Measurements from ENCODE around the gene KCNMA1.

The KCNMA1 gene

GRCh38 chr10:77387247-77387646 is 250.4 kb downstream of the KCNMA1 start:
- no peak overlapping the region for H3K27ac ChIP-seq (ENCODE audit: insufficient read depth, low read length, poor library complexity, severe bottlenecking)

GRCh38 chr10:77386838-77387237 is 250.8 kb downstream of the KCNMA1 start:
- Histone ChIP-seq H3K27me3 (replicated peaks; ENCODE audit: control insufficient read depth, insufficient read depth, low read length, poor library complexity, severe bottlenecking) (no peaks in the 10 kb centered on the region), H3K27ac (ENCODE audit: insufficient read depth, low read length, poor library complexity, severe bottlenecking) (no peak overlapping the region), H3K4me1 (ENCODE audit: control insufficient read depth, insufficient read depth, low read length, poor library complexity, severe bottlenecking) (no peaks in the 10 kb centered on the region), H3K36me3 (ENCODE audit: control insufficient read depth, insufficient read depth, low read length) (no peaks in the 10 kb centered on the region), H3K4me3 (ENCODE audit: insufficient read depth, low read depth, low read length, poor library complexity, severe bottlenecking) (no peak overlapping the region), H3K9me3 (ENCODE audit: control insufficient read depth, low read length) (no peaks in the 10 kb centered on the region)
- no peak for DNase-seq

More at GRCh38 chr10:77387247-77387646, 250.4 kb downstream of the KCNMA1 start:
- no peaks in the 10 kb centered on the region for H3K4me1 ChIP-seq (ENCODE audit: control insufficient read depth, insufficient read depth, low read length, poor library complexity, severe bottlenecking)
- H3K9me3 ChIP-seq (ENCODE audit: control insufficient read depth, low read length): no peaks in the 10 kb centered on the region
- H3K4me3 ChIP-seq (ENCODE audit: insufficient read depth, low read depth, low read length, poor library complexity, severe bottlenecking): no peak overlapping the region
- no peak for DNase-seq
- H3K27me3 ChIP-seq (replicated peaks; ENCODE audit: control insufficient read depth, insufficient read depth, low read length, poor library complexity, severe bottlenecking): no peaks in the 10 kb centered on the region
- H3K36me3 ChIP-seq (ENCODE audit: control insufficient read depth, insufficient read depth, low read length): no peaks in the 10 kb centered on the region

- DNase-seq: no peak
- H3K9me3 ChIP-seq (ENCODE audit: control insufficient read depth, low read length): no peaks in the 10 kb centered on the region
- no peaks in the 10 kb centered on the region for H3K27me3 ChIP-seq (replicated peaks; ENCODE audit: control insufficient read depth, insufficient read depth, low read length, poor library complexity, severe bottlenecking)
- H3K4me3 ChIP-seq (ENCODE audit: insufficient read depth, low read depth, low read length, poor library complexity, severe bottlenecking): no peak overlapping the region
- H3K27ac ChIP-seq (ENCODE audit: insufficient read depth, low read length, poor library complexity, severe bottlenecking): no peak overlapping the region
- no peaks in the 10 kb centered on the region for H3K36me3 ChIP-seq (ENCODE audit: control insufficient read depth, insufficient read depth, low read length)
- no peaks in the 10 kb centered on the region for H3K4me1 ChIP-seq (ENCODE audit: control insufficient read depth, insufficient read depth, low read length, poor library complexity, severe bottlenecking)
Observed at GRCh38 chr10:77386365-77386764, 251.2 kb downstream of the KCNMA1 start.

- Histone ChIP-seq H3K36me3 (ENCODE audit: control insufficient read depth, insufficient read depth, low read length) (no peaks in the 10 kb centered on the region), H3K9me3 (ENCODE audit: control insufficient read depth, low read length) (no peaks in the 10 kb centered on the region), H3K4me1 (ENCODE audit: control insufficient read depth, insufficient read depth, low read length, poor library complexity, severe bottlenecking) (no peaks in the 10 kb centered on the region), H3K27me3 (replicated peaks; ENCODE audit: control insufficient read depth, insufficient read depth, low read length, poor library complexity, severe bottlenecking) (no peaks in the 10 kb centered on the region), H3K4me3 (ENCODE audit: insufficient read depth, low read depth, low read length, poor library complexity, severe bottlenecking) (no peak overlapping the region), H3K27ac (ENCODE audit: insufficient read depth, low read length, poor library complexity, severe bottlenecking) (no peak overlapping the region)
- DNase-seq: no peak
Observed at GRCh38 chr10:77385315-77385714, 252.3 kb downstream of the KCNMA1 start.

GRCh38 chr10:77383861-77384553 is 253.6 kb downstream of the KCNMA1 start:
- no peak for DNase-seq
- Histone ChIP-seq H3K4me3 (ENCODE audit: insufficient read depth, low read depth, low read length, poor library complexity, severe bottlenecking) (no peak overlapping the region), H3K27me3 (replicated peaks; ENCODE audit: control insufficient read depth, insufficient read depth, low read length, poor library complexity, severe bottlenecking) (no peaks in the 10 kb centered on the region), H3K9me3 (ENCODE audit: control insufficient read depth, low read length) (no peaks in the 10 kb centered on the region), H3K4me1 (ENCODE audit: control insufficient read depth, insufficient read depth, low read length, poor library complexity, severe bottlenecking) (no peaks in the 10 kb centered on the region), H3K27ac (ENCODE audit: insufficient read depth, low read length, poor library complexity, severe bottlenecking) (no peak overlapping the region), H3K36me3 (ENCODE audit: control insufficient read depth, insufficient read depth, low read length) (no peaks in the 10 kb centered on the region)

- no peaks in the 10 kb centered on the region for H3K4me1 ChIP-seq (ENCODE audit: control insufficient read depth, insufficient read depth, low read length, poor library complexity, severe bottlenecking)
- H3K9me3 ChIP-seq (ENCODE audit: control insufficient read depth, low read length): no peaks in the 10 kb centered on the region
- H3K36me3 ChIP-seq (ENCODE audit: control insufficient read depth, insufficient read depth, low read length): no peaks in the 10 kb centered on the region
- H3K4me3 ChIP-seq (ENCODE audit: insufficient read depth, low read depth, low read length, poor library complexity, severe bottlenecking): no peak overlapping the region
- H3K27me3 ChIP-seq (replicated peaks; ENCODE audit: control insufficient read depth, insufficient read depth, low read length, poor library complexity, severe bottlenecking): no peaks in the 10 kb centered on the region
- no peak for DNase-seq
- H3K27ac ChIP-seq (ENCODE audit: insufficient read depth, low read length, poor library complexity, severe bottlenecking): no peak overlapping the region
Observed at GRCh38 chr10:77381750-77382149, 255.9 kb downstream of the KCNMA1 start.

- no peaks in the 10 kb centered on the region for H3K27me3 ChIP-seq (replicated peaks; ENCODE audit: control insufficient read depth, insufficient read depth, low read length, poor library complexity, severe bottlenecking)
- no peak overlapping the region for H3K27ac ChIP-seq (ENCODE audit: insufficient read depth, low read length, poor library complexity, severe bottlenecking)
- no peaks in the 10 kb centered on the region for H3K9me3 ChIP-seq (ENCODE audit: control insufficient read depth, low read length)
- no peaks in the 10 kb centered on the region for H3K36me3 ChIP-seq (ENCODE audit: control insufficient read depth, insufficient read depth, low read length)
- no peaks in the 10 kb centered on the region for H3K4me1 ChIP-seq (ENCODE audit: control insufficient read depth, insufficient read depth, low read length, poor library complexity, severe bottlenecking)
- no peak overlapping the region for H3K4me3 ChIP-seq (ENCODE audit: insufficient read depth, low read depth, low read length, poor library complexity, severe bottlenecking)
- no peak for DNase-seq
Observed at GRCh38 chr10:77380723-77381122, 256.9 kb downstream of the KCNMA1 start.

- no peaks in the 10 kb centered on the region for H3K9me3 ChIP-seq (ENCODE audit: control insufficient read depth, low read length)
- H3K4me3 ChIP-seq (ENCODE audit: insufficient read depth, low read depth, low read length, poor library complexity, severe bottlenecking): no peak overlapping the region
- DNase-seq: no peak
- H3K27ac ChIP-seq (ENCODE audit: insufficient read depth, low read length, poor library complexity, severe bottlenecking): no peak overlapping the region
- H3K4me1 ChIP-seq (ENCODE audit: control insufficient read depth, insufficient read depth, low read length, poor library complexity, severe bottlenecking): no peaks in the 10 kb centered on the region
- no peaks in the 10 kb centered on the region for H3K27me3 ChIP-seq (replicated peaks; ENCODE audit: control insufficient read depth, insufficient read depth, low read length, poor library complexity, severe bottlenecking)
- no peaks in the 10 kb centered on the region for H3K36me3 ChIP-seq (ENCODE audit: control insufficient read depth, insufficient read depth, low read length)
Observed at GRCh38 chr10:77380191-77380590, 257.4 kb downstream of the KCNMA1 start.

- H3K36me3 ChIP-seq (ENCODE audit: control insufficient read depth, insufficient read depth, low read length): no peaks in the 10 kb centered on the region
- H3K27ac ChIP-seq (ENCODE audit: insufficient read depth, low read length, poor library complexity, severe bottlenecking): no peak overlapping the region
- H3K27me3 ChIP-seq (replicated peaks; ENCODE audit: control insufficient read depth, insufficient read depth, low read length, poor library complexity, severe bottlenecking): no peaks in the 10 kb centered on the region
- no peak for DNase-seq
- H3K9me3 ChIP-seq (ENCODE audit: control insufficient read depth, low read length): no peaks in the 10 kb centered on the region
- no peaks in the 10 kb centered on the region for H3K4me1 ChIP-seq (ENCODE audit: control insufficient read depth, insufficient read depth, low read length, poor library complexity, severe bottlenecking)
- no peak overlapping the region for H3K4me3 ChIP-seq (ENCODE audit: insufficient read depth, low read depth, low read length, poor library complexity, severe bottlenecking)
Observed at GRCh38 chr10:77378366-77379349, 258.9 kb downstream of the KCNMA1 start.

Measured in effector memory CD4-positive, alpha-beta T cell (primary cell).